Thoracic aorta (tissue), 2 donors: ENCODE results near the gene RIT1. TPM values are rescaled to one million over a fixed set of nuclear protein-coding genes. Genes with fewer than 3 reads are reported as not detected.

ENCODE experiments used
- ATAC-seq: fragments of 150-250 bp; one replicate; pipeline ENCODE4 v1.8.0; 2017; ENCODE audit warnings: low read depth; ENCODE audit not compliant: insufficient number of reproducible peaks, low FRiP score
- DNase-seq: peaks from one replicate; pipeline ENCODE4 v3.0.0-alpha.2; 2020; ENCODE audit warnings: low spot score
- H3K27ac ChIP-seq, 2 donors: fragments of 200-600 bp; sonication (generic); 1 replicate in 1 of 2; 2 replicates in 1 of 2; pipeline ENCODE4 v1.5.1; 2016; ENCODE audit warnings: mild to moderate bottlenecking in 2 of 2, moderate library complexity in 2 of 2
- H3K27me3 ChIP-seq: fragments of 200-600 bp; sonication (generic); replicated peaks from 2 replicates; pipeline ENCODE4 v1.6.0; 2016; ENCODE audit warnings: mild to moderate bottlenecking; ENCODE audit not compliant: insufficient read depth
- H3K36me3 ChIP-seq: fragments of 200-600 bp; sonication (generic); one replicate; pipeline ENCODE4 v1.5.1; 2016
- H3K4me1 ChIP-seq, 2 donors: fragments of 200-600 bp; sonication (generic); 1 replicate in 1 of 2; 2 replicates in 1 of 2; pipeline versions ENCODE4 v1.5.1 to v1.6.0; 2016; ENCODE audit warnings: low read depth in 2 of 2, mild to moderate bottlenecking in 1 of 2; ENCODE audit not compliant: control insufficient read depth in 1 of 2
- H3K4me3 ChIP-seq: fragments of 200-600 bp; sonication (generic); 2 replicates; pipeline ENCODE4 v1.5.1; 2016; ENCODE audit warnings: mild to moderate bottlenecking
- H3K9me3 ChIP-seq: fragments of 200-600 bp; sonication (generic); 2 replicates; pipeline ENCODE4 v1.5.1; 2016
- CTCF ChIP-seq: fragments of 200-600 bp; sonication (generic); IDR thresholded peaks from one replicate; pipeline ENCODE4 v1.5.1; 2019; ENCODE audit warnings: antibody characterized with exemption
- total RNA-seq, 2 donors: library from RNA; depleted of rRNA; stranded (reverse); fragments of >200 nt; gene quantifications; one replicate each; pipeline versions ENCODE4 v1.1.0 to v1.2.3, GENCODE V29; 2016

Gene RIT1
- total RNA-seq, 2 donors from 2014 or later = 27.1 to 42.8 TPM

- DNase-seq (no peak), ATAC-seq (no peak)
- peak overlapping the region; percentile 11 to 35 for H3K27ac ChIP-seq
- no peak overlapping the region for H3K4me3 ChIP-seq
- no peaks in the 10 kb centered on the region for H3K27me3 ChIP-seq
- peaks cover 27% of the 10 kb centered on the region for H3K36me3 ChIP-seq
- no peak for TF ChIP-seq CTCF
- H3K4me1 ChIP-seq = no peaks in the 10 kb centered on the region
- H3K9me3 ChIP-seq = no peaks in the 10 kb centered on the region
Measured at GRCh38 chr1:155884031-155884960, 26.9 kb downstream of the RIT1 start.

GRCh38 chr1:155882766-155883165 is 28.4 kb downstream of the RIT1 start:
- no peaks in the 10 kb centered on the region for H3K27me3 ChIP-seq
- peaks cover 24% of the 10 kb centered on the region for H3K36me3 ChIP-seq
- DNase-seq (no peak), ATAC-seq (no peak)
- no peaks in the 10 kb centered on the region for H3K9me3 ChIP-seq
- no peaks in the 10 kb centered on the region for H3K4me1 ChIP-seq
- no peak overlapping the region for H3K27ac ChIP-seq
- H3K4me3 ChIP-seq = no peak overlapping the region
- TF ChIP-seq CTCF = no peak

GRCh38 chr1:155882235-155882634 is 28.9 kb downstream of the RIT1 start:
- Histone ChIP-seq H3K4me3 (no peak overlapping the region), H3K9me3 (no peaks in the 10 kb centered on the region), H3K4me1 (no peaks in the 10 kb centered on the region), H3K27me3 (no peaks in the 10 kb centered on the region), H3K27ac (no peak overlapping the region), H3K36me3 (peaks cover 23% of the 10 kb centered on the region)
- ATAC-seq = no peak
- TF ChIP-seq CTCF = no peak
- DNase-seq = no peak

- no peaks in the 10 kb centered on the region for H3K4me1 ChIP-seq
- DNase-seq = no peak
- ATAC-seq = no peak
- no peaks in the 10 kb centered on the region for H3K27me3 ChIP-seq
- no peaks in the 10 kb centered on the region for H3K9me3 ChIP-seq
- peaks cover 17% of the 10 kb centered on the region for H3K36me3 ChIP-seq
- TF ChIP-seq CTCF = no peak
- H3K27ac ChIP-seq = no peak overlapping the region
- H3K4me3 ChIP-seq = no peak overlapping the region
Measured at GRCh38 chr1:155880950-155881349, 30.2 kb downstream of the RIT1 start.

GRCh38 chr1:155880251-155880650 is 30.9 kb downstream of the RIT1 start:
- no peak overlapping the region for H3K4me3 ChIP-seq
- H3K9me3 ChIP-seq = no peaks in the 10 kb centered on the region
- H3K36me3 ChIP-seq = peaks cover 14% of the 10 kb centered on the region
- no peak for ATAC-seq
- no peak for DNase-seq
- no peak overlapping the region for H3K27ac ChIP-seq
- H3K27me3 ChIP-seq = no peaks in the 10 kb centered on the region
- no peak for TF ChIP-seq CTCF
- H3K4me1 ChIP-seq = no peaks in the 10 kb centered on the region
